Stimulated activated CD4-positive, alpha-beta T cell treated with anti-CD3 and anti-CD28 coated beads, Interleukin-4, amount 100 ng/mL, for 48 hours (primary cell): ENCODE measurements around the gene ATP5F1D.

Experiments used
- DNase-seq, 2 donors: peaks; one replicate each; pipeline ENCODE4 v3.0.0-alpha.2; 2020; ENCODE audit warnings: low read depth in 2 of 2

Gene ATP5F1D

DNA sequence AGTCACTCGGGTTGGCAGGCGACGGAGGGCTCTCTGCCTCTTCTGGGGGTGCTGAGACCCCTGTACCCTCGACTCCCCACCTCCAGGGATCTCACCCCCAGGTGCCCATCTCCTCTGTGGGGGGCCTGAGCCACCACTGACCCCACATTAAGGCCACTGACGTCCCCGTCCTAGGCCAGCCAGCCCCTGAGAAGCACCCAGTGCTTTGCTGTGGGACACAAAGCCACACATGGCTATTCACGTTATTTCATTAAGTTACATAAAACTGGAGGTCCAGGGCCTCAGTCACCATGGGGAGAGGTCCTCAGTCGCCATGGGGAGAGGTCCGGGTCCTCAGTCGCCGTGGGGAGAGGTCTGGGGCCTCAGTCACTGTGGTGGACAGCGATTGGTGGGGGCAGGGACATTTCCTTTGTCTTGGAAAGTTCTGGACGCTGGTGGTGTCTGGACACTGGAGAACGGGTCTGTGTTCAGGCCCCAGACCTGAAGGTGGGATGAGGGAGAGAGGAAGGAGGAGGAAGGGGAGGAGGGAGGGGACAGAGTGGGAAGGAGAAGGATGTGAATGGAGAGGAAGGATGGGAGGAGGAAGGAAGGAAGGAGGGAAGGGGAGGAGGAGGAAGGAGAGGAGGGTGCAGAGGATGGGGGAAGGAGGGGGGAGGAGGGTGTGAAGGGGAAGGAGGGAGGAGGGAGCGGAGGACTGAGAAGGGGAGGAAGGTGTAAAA is 40.2 kb downstream of the ATP5F1D start:
- no peak for DNase-seq

- DNase-seq, result no peak
These were observed 41.1 kb downstream of the ATP5F1D start for GRCh38 chr19:1282588-1283206.

DNA sequence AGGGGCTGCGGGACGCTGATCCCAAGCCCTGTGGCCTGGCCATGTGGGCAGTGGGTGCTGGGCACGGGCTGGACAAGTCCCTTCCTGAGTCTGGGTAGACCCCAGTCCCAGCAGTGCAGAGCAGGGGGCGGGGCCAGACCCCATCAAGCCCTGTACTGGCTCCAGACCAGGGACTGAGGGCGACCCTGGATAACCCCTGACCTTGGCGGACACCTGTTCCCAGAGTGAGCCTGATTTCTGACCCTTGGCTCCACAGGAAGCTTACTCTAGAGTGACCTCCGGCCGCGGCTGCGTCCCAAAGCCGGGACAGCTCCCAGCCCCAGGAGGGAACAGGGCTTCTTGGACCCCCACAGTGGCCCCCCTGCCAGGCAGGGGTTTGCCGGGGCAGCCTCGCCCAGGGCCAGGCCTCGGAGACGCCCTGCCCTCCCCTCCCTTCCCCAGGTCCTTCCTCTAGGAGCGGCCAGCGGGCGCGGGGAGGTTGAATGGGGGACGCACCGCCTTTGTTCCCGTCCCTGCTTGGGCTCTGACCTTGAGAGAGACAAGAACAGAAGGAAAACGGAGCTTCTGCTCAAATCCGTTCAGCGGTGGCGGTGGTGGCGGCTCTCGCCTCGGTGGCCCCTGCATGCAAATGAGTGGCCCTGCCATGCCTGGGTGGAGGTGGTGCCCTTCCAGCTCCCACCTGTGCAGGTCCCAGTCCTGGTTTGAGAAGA is 41.8 kb downstream of the ATP5F1D start:
- DNase-seq, result no peak

DNA sequence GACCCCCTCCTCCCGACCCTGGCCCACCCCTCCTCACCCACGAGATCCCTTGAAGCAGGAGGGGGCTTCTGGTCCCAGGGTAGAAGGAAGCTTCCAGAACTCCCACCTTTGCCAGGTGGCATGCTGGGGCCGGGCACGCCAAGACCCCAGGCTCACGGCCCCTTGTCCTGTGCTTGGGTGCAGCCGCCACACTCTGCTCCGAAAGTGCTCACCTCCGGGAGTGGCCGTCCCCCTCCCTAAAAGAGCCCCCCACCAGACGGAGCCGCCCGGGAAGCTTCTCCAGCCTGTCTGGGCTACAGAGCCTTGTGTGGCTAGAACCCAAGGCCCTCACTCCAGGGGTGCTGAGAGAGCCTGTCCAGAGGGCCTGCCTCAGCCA is 42.4 kb downstream of the ATP5F1D start:
- DNase-seq, result no peak

GRCh38 chr19:1284293-1284978 is 42.9 kb downstream of the ATP5F1D start:
- DNase-seq, result no peak

- DNase-seq, result no peak
These were observed 43.6 kb downstream of the ATP5F1D start for GRCh38 chr19:1284979-1285736.

DNA sequence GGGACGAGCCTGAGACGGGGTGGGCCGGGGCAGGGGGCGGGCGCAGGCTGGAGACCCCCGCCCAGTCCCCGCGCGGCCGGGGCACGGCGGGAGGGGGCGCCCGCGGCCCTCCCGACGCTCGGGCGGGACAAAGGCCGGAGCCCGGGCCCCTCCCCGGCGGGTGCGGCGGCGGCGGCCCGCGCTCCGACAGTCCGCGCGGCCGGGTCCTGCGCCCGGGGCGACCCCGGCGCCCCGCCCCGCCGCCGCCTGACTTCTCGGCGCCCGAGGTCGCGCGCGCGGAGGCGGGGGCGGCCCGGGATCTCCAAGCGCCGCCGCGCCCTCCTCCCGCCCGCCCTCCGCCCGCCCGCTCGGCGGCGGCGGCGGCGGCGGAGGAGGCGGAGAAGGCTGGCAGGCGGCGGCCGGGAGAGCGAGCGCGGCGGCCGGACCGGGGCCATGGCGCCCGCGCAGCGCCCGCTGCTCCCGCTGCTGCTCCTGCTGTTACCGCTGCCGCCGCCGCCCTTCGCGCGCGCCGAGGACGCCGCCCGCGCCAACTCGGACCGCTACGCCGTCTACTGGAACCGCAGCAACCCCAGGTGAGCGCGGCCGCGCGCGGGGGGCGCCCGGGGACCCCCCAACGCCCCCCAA is 44.3 kb downstream of the ATP5F1D start, which contains the start of gene EFNA2:
TSS of gene EFNA2 (plus strand) at position 137 of the 624 bp plus-strand sequence. CDS start at position 433, 296 bp downstream.
- no peak for DNase-seq

- DNase-seq, result no peak
These were observed 45.2 kb downstream of the ATP5F1D start for GRCh38 chr19:1286487-1287353.

GRCh38 chr19:1287354-1288225 is 46.0 kb downstream of the ATP5F1D start:
- no peak for DNase-seq

DNA sequence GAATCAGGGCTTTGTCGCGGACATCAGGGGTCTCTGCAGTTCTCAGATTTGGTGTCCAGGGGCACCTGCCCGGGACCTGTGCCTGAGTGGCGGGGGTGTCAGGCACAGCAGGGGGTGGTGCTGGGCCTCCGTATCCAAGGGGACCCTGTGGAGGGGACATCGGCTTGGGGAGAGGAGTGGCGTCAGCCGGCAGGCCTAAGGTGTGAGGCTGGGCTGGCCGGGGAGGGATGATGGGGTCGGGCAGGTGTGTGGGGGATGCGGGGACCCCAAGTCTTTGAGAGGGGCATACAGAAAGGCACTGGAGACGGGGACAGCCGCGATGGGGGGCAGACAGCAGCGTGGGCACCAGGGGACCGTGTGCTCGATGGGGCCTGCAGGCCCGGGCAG is 46.7 kb downstream of the ATP5F1D start:
- no peak for DNase-seq

DNA sequence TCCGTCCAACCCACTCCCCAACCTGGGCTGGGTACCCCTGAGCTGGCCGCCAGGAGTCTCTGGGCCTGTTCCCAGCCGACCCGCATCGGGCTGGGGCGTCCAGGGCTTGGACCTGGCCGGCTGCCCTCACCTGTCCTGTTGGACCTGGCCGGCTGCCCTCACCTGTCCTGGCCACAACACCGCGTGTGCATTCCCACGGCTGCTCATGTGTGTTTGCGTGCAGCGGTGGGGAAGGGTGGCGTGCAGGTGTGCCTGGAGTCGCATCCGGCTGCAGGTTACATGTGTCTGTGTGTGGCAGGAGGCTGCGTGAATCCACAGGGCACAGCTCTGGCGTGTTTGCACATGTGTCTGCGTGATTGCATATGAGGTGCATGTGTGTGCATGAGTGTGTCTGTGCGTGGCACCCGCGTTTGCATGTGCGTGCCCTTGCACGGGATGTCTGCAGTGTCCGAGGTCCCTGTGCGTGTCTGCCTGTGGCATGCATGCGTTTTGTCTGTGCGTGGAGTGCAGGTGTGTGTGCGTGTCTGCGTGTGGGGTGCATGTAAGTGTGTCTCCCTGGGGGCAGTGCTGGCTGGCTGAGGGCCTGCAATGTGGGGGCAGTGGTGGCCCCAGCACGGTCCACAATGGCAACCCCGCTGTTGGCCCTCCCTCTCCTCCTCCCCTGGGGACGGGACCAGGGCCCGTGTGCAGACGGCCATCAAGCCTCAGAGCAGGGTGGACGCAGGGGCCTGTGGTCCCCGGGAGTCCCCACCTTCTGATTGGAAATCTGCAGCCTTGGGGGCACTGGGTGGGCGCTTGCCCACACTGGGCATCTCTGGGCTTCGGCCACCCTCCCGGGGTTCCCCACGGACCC is 47.5 kb downstream of the ATP5F1D start:
- DNase-seq, result no peak

- DNase-seq, result no peak
These were observed 48.1 kb downstream of the ATP5F1D start for GRCh38 chr19:1289686-1290025.

DNA sequence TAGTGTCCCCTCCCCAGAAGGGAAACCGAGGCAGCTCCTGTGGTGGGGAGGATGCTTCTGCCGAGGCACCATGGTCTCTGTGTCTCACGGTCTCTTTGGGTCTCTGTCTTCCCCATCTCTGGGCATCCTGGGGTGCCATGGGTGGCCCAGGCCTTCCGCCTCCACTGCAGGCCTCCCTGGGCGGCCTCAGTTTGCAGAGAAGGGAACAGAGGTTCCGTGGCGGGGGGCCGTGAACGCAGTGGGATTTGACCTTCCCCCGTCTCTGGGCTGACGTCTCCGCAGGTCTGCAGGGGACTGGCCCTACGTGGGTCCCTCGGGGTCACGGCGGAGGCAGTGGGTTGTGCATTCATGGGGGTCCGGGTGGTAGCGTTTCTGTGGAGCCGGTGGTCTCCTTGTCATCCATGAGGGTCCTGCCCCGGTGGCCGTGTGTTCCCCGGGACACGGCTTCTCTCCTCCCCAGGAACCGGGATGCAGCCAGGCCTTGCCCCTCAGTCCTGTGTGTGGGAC is 48.7 kb downstream of the ATP5F1D start:
- no peak for DNase-seq

DNA sequence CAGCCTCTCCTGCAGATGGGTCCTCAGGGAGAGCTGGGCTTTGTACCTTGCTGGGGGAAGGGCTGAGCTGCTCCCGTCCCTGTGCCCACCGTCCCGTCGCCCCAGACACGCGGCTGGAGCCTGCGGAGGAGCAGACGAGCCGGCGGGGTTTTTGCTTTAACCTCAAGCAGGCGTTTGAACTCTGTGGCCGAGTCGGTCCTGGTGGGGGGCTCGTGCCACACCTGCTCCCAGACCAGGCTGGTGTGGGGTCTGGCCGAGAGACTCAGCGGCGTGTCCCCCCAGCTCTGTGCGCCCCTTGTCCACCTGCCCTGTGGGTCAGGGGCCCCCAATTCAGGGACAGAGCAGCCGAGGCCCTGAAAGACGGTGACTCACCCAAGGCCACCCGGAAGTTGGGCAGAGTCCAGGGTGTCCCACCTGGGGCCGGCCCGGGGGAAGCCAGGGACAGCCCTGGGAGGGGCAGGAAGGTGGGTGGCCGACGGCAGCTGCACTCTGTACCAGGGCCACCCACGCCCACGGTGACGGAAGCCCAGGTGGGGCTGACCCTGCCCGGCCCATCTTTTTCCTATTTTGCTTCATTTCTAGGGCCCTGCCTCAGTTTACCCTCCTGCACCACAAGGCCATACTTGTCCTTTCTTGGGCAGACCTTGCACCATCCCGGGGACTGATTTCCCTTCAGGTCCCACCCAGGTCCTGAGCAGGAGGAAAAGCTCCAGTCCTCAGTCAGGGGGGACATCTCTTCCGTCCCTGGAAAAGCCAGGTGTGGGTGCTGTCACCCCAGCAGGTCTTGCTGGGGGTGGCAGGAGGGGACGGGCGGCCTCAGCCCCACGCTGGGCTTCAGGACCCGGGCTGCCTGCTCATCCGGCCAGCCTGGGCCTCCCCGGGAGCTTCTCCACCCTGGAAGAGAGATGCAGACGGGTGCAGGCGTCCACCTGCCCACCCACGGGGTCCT is 49.4 kb downstream of the ATP5F1D start:
- no peak for DNase-seq

GRCh38 chr19:1291761-1292418 is 50.3 kb downstream of the ATP5F1D start:
- DNase-seq, result no peak

- DNase-seq, result no peak
These were observed 51.0 kb downstream of the ATP5F1D start for GRCh38 chr19:1292419-1293151.
